GM18907 (cell line): Measurements from ENCODE around the gene BARHL2.

Experiments used
- ATAC-seq: cut with Tn5 transposase; IDR thresholded peaks from one replicate; pipeline ENCODE4 v1.9.1; 2021; ENCODE audit warnings: mild to moderate bottlenecking, moderate library complexity; ENCODE audit not compliant: unreplicated experiment

The BARHL2 gene

DNA sequence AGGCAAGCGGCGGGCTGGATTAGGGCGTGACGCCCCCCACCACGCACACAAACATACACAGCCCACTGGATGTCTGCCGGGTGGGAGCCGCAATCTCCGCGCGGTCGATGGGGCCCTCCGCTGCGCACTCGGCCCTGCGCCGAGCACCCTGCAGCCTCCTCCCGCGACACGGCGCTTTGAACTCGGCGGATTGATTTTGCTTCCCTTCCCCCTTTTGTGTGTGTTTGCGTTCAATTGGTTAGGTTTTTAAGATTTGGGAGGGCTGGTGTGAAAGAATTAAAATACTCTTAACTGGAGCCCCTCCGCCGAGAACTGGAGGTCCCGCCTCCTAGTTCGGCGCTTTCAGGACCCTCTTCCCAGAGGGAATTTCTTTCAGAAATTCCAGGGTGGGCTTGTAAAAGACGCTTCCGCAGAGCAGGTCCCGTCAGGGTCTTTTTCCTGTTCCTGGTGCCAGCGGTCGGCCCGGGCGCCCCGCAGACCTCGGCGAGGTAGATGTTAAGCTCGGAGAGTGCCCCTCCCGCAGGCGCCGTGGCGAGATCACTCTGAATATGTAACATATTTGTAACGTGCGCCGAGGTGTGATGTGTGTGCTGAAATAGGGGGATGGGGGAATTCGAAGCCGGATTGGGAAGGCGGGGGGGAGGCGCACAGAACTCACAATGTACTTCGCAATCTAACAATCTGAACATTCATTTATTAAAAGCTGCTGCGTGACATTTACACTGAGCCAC is 8.0 kb upstream of the BARHL2 start:
- no peak for ATAC-seq

DNA sequence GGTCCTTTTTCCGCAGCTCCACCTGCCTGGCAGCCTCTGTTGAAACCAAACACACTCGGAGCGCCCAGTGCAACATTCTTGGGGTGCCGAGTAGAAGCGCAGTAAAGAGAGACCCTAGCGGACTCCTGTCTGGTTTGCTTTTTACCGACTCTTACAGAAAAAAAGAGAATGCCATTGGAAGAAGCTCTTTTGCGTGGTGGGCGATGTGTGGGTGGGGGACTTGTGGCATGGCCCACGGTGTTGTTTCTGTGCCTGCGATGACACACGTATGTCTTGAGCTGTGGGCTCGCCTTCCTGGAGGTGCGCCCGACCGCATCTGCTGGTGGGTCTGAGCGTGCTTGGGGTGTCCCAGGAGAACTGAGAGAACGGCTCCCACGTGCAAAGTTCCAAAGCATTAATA is 7.3 kb upstream of the BARHL2 start:
- ATAC-seq, result no peak

DNA sequence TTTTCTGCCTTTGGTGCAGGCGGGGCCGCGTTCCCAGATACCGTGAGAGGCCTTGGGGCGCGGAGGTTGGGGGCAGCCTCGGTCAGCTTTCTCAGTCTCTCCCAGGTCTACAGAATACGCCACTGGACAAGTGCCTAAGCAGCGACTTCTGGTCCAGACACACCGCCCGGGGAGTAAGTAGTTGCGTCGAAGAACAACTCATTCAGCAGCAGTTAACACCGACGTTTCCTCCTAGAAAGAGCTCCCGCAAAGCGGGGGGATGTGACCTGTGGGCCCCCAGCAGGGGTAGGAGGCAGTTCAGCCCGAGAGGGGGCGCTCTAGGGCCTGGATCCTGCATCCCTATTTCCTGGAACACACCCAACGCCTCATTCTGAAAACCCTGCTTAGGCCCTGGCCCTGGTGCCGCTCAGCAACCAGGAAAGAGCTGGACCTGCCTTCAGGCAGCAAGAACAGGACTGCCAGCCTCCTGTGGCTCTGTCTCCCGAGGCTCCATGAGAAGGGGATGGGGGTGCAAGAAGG is 6.5 kb upstream of the BARHL2 start:
- ATAC-seq, result no peak

DNA sequence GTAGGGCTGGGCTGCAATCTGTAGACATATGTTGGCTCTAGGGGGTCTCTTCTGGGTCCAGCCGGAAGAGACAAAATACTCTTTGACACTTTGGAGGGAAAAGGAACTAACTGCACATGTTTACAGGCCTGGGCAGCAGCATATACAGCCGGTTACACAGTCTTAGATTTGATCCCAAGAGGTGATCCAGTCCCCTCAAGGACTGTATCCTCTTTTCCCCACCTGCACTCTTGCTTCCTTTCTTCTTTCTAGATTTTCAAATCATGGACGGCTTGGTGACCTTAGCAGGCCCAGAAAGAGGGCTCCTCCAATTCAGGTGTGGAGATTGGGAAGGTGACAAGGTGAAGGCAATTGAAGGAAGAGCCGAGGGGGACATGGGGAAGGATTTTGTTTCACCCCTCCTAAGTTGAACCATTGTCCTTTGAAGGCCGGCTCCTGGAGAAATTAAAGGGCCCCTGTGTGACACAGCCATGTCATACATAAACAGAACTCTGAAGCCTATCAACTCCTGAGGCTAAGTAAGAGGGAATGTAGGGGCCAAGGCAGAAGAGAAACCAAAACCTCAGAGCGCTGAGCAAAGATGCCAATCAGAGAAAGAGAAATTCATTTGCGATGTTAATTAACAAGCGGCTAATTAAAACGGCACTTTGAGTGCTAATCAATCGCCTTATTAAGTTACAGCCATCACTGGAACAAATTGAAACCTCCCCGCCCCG is 5.9 kb upstream of the BARHL2 start:
- ATAC-seq, result no peak

DNA sequence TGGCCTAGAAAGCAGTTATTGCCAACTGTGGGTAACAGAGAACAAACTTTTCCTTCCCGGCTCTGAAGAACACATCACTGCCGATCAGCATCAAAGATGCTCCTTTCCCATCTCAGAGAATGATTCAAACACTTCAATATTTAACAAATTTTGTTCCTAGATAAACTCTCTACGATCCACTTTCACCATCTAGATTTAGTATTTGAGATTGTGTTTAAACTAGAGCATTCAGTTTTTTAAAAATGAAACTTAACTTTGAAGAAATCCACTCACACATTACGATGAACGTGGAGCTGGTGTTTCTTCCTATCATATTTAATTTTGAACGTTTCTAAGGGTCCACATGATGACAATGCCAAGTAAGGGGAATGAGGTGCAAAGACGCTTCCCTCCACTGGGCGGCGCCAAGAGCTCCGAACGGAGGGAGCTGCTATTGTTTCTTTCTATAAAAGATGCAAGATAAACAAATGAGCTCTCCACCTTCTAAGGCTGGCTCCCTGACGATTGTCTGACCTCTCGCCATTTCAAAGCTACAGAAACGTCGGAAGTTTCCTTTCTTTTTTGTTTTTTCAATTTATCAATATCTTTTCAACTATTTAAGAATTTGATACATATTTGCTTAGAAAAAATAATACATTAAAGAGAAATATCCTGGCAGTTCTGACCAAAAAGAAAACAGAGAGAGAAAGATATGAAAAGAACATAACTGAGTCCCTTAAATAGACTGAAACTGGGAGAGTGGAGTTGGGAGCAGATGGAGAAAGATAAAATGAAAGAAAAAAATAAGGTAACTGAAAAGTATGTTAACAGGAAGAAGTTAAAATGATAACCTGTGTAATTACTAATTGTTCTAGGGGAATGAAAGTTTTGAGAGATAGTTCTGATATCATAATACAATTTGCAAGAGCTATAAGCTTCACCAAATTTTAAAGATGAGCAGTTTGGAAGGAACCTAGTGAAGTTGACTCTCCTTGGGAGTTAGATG is 4.4 kb upstream of the BARHL2 start:
- no peak for ATAC-seq

DNA sequence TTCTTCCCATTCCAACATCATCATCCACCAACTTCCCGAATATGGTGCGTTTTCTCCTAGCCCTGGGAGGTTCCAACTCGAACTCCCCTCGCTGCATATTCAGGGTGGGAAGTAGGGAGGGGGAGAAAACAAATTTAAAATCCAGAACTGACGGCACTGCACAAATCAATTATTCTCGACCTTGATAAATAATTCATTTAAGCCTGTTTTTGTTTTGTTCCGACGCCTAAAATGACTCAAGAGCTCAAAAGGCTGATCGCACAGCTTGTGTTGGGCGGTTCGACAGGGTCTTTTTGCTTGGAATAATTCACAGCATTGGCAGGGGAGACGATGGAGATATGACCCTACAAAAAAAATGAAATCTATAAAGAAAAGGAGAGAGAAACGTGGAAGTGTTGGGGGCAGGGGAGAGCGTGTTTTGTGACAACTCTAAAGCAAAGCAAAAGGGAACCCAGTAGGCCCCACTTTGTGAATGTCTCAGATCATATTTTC is 3.1 kb upstream of the BARHL2 start:
- no peak for ATAC-seq

DNA sequence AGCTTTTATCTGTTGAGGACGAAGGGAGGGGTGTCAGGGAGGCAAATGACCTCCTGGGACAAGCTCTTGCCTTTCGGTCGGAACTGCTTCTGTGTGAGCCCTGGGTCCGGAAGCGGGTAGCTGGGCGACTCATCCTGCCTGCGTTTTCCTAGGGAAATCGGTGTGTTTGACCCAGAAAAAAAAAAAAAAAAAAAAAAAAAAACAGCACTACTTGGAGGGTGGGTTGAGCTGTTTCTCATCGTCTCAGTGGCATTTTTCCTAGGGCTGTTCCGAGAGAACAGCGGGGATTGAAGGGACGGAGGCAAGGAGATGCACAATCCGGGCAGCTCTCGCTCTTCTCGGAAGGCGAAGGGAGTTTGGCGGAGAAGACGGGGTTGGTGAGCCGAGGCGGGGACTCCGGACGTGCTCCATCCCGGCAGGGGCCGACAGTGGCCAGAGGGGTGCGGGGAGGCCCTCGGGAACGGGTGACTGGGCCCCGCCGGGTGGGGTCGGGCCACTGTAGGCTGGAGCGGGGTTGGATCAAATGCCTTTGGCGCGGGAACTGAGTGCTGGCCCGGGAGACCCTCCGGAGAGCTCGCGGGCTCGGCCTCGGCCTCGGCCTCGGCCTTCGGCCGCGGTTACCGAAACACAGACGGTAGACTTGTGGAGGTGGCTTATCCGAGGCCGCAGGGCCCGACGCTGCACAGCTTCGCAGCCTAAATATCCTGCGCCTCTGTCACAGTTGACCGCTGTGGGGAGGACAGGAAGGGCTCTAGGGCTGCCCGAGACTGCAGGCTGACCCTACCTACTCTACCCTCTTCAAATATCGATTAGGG is 2.4 kb upstream of the BARHL2 start:
- ATAC-seq, result no peak

DNA sequence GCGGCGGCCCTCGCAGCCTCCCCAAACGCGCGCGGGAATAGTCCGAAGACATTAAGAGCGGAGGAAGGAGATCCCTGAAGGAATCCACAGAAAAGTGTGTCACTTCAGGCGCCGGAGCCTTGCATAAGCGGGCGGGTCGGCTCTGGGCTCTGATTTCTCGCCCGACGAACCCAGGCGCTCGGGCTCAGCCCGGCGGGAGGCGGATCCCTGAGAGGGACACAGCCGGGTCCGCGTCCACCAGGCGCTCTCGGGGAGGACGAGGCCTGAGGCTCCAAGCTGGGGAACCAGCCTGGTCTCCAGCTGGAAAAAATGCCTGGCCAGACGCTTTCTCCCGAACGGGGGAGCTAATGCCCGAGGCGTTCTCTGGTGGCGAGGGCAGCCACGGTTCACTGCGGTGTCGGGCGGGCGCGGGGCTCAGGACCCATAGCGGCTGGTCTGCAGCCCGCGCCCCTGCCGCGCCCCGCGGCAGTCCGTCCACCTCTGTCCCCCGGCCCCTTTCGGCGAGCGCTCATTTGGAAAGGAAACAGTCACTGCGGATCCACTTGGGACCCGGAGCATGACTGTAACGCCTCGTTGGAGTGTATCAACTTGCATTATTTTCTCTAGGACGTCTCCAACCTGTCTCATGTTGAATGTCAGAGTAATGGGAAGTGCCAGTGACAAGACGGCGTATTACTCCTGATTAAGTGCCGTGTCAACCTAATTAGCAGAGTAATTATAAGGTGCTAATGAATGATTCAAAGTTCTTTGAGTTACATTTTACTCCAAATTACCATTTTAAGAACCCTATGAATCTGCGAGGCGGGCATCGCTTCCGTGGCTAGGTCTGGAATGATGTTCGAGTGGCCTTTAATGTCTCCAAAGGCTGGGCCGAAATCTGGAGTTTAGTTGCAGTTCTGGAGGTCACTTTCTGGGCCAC is 1.6 kb upstream of the BARHL2 start:
- ATAC-seq, result no peak

DNA sequence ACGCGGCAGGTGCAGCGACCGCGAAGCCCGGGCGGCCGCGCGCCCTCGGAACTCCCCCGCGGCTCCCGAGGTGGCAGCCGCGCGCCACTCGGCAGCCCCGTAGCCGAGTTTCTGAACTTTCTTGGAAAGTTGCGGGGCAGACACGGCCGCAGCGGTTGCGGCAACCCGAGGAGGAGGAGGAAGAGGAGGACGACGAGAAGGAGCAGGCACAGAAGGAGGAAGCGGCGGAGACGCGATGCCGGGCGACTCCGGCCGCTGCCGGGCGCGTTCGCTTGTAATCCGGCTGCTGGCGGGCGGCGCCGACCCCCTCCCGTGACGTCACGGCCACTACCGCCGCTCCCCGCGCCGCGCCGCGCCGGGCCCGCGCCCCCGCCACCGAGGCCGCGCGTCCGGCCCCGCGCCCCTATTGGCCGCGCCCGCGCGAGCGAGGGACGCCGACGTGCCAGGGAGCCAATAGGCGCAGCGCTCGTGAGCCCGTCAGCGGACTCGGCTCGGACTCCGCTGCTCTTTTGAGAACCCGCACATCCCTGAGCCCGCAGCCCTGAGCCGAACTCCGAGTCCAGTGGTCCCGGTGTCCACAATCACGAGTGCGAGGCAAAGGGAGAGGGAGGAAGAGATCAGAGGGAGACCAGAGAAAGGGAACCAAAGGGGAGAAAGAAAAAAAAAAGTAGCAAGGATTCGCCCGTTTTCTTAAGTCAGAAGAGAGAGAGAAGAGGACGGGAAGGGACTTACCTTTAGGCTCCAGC is 736 bp upstream of the BARHL2 start:
- no peak for ATAC-seq

DNA sequence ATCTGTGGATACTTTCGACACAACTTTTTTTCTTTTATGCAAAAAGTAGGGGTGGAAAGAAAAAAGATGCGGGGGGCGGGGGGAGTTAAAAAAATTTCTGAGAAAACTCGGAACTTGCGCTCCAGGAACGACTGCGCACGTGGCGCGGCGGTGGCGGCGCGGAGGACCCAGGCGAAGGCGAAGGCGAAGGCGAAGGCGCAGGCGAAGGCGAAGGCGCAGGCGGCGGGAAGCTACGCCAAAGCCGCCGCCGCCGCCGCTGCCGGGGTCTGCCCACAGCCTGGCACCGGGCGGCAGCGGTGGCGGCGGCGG is 208 bp upstream of the BARHL2 start:
- no peak for ATAC-seq

DNA sequence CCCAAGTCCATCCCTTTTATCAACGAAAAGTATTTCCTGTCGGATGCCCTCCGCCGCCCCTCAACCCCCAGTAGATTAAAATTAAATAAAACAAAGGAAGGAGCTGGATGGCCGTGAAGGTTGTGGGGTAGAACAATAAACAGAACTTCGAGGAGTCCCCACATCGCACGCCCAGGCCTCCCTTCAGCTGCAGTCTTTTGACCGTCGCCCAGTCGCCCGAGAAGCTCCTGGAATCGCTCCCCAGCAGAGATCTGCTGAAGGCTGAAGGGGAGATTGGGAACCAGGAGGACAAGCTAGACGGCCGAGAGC is 905 bp downstream of the BARHL2 start:
- ATAC-seq, result no peak

DNA sequence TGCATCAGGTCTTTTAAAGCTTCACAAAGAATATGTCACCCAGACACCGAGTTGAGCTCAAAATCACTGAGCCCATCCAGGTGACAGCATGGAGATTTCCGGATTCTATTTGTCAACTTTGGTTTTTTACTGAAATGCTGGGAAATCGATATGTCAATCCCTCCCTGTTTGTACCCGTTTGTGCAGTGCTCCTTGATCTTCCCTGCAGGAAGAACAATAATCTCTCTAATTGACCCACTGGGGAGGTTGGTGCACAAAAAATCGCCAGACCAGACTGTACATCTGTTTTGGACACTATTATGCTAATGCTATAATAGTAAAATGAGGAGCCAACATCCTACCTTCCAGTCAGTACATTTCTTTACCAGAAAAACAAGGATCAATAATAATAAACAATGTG is 1.8 kb downstream of the BARHL2 start:
- ATAC-seq, result no peak

DNA sequence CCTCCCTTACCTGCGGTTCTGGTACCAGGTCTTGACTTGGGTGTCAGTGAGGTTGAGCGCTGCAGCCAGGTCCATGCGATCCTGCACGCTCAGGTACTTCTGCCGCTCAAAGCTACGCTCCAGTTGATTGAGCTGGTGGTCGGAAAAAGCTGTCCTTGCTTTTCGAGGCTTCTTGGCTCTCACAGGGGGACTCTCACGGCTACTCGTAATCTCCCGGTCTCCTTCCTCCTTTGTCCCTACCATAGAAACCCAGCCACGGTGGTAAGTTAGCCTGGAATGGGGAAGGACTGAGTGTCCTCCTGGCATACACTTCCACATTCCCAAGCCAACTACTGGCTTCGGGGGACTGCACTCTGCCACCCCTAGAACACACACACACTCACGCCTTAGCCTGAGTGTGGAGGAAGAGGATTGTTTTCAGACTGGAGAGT is 2.6 kb downstream of the BARHL2 start:
- ATAC-seq, result no peak

DNA sequence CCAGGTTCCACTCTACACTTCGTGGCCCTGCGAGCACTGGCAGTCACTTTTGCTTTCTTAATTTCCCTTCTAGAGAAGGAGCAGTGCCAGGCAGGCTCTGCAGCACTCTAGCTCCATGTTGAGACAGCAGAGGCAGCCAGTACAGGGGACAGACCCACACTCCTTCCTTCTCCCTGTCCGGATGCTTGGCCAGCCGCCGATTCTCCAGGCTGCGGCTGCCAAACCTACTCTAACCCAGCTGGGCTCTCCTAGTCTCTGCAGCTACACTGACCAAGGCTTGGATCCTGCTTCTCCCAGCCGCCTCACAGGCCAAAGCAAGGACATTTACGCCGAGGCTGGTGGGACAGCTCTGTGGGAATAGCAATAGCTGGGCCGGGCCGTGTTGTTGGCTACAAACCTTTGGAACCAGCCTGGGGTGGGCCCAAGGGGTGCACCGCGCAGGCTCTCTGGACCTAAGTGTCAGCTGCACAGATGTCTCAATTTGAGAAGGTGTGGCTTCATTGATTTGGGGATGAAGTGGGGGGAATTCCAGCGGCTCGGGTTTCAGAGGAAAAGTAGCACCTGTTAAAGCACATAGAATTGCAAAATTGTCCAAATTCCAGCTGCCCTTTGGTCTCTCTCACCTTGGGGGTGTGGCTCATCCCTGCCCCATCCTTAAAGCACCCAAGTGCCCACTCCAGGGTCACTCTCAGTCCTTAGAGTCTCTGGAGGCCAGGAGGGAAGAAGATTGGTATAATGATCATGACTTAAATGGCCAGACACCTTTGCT is 3.2 kb downstream of the BARHL2 start:
- no peak for ATAC-seq

DNA sequence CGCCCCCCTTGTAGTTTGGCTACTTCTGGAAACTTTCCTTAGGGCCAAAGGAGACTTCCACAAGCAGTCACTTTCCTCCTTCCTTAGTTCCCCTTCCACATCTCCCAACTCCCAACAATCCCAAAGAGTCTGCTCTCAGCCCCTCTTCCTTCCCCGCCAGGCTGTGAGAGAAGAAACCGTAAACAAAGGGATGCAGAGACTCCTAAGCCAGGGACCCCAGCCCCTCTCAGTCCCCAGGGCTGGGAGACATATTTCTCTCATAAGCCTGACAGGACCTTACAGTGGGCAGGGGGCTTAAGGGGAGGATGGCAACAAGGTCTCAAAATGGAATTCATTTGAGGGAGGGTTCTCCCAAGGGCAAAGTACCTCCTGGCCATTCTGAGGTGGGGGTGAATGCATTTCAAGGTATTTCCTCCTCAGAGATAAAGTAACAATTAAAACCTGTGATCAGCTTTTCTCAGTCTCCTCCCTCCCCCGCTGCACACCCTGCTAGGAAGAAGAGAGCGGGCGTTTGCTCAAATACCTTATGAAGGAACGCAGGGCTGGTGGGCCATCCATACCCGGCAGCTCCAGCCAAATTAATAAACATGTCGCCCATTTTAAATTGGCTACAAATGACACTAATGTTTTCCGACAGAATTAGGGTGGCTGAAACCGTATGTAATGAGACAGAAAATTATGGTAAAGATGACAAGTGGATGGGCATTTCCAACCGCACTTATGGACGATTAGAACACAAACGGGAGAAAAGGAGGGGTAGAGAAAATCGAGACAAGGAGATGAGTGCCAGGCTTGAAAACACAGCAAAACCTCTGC is 4.0 kb downstream of the BARHL2 start:
- no peak for ATAC-seq

DNA sequence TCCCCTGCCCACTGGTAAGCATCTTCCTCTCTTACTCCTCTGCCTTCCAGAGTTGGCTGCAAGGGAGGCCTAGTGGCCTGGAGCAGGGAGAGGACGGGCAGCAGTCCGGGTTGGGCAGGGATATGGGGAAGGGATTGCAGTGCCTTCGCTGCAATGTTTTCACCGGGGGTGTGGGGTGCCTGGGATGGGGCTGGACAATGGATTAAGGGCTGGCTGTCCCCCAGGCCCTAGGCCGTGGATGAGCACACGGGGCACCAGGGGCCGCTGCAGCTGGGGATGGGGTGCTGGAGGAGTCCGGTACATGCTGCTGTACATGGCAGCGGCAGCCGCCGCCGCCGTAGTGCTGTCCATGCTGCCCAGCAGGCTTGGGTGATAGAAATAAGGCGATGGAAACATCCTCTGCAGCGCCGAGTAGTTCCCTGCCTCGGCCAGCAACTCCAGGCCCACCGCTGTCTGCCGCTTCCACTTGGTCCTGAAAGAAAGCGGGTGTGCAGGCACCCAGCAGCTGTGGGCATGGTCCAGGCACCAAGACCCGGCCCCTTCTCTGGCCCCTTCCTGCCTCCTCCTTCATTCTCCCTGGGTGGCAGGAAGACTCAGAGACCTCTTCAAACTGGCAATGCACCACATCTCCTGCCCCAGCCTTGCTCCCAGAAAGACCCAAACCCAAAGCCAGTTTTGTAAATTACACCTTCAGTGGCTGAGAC is 4.8 kb downstream of the BARHL2 start:
- no peak for ATAC-seq

DNA sequence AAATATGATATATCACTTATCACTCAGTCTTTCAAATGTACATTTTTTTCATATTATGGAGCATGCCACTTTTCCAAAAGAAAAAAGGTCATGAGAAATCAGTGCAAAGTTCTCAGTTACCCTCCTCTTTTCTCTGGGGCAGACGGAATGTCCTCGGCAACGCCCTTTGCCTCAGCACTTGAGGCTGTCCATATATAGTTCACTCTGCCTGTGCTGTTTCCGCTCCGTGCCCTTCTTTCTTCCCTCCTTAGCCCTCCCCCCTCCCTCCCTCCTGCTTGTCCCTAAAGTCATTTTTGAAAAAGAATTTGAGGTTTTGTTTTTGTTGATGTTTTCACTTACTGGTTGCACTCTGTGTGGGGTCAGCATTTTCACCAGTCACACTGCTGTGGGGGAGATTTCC is 5.4 kb downstream of the BARHL2 start:
- no peak for ATAC-seq
